GM12878 (cell line): ENCODE measurements around the gene CRTC2. TPM values are rescaled to one million over a fixed set of nuclear protein-coding genes. Genes with fewer than 3 reads are reported as not detected.
A peak's percentile ranks its signal among the peaks of the same experiment; 100 is the strongest.

Experiments
- ATAC-seq: fragments of 200-7000 bp; cut with Tn5 transposase; 3 replicates; pipeline ENCODE4 v1.9.1; 2020; ENCODE audit warnings: mild to moderate bottlenecking, moderate library complexity
- BruUV-seq: library from RNA; stranded (reverse); fragments of 400-500 nt; replicated peaks from 2 replicates; lab custom pipeline; 2021; lab: Mats Ljungman, UMichigan
- CTCF ChIA-PET: fragments of 300-600 bp; sonication (Branson Sonifier 250); formaldehyde crosslinking; extraction: SDS; loops from one replicate; lab custom pipeline; 2021; ENCODE audit warnings: inconsistent platforms; lab: Yijun Ruan, JAX
- POLR2A ChIA-PET: fragments of 350-600 bp; formaldehyde crosslinking; extraction: SDS; loops from one replicate; lab custom pipeline; 2021; ENCODE audit warnings: inconsistent platforms; lab: Charles Lee
- RAD21 ChIA-PET: fragments of 300-600 bp; sonication (Branson Sonifier 250); formaldehyde crosslinking; loops from one replicate; lab custom pipeline; 2023; ENCODE audit warnings: antibody characterized with exemption; ENCODE audit not compliant: unreplicated experiment; lab: Charles Lee
- SMC1A ChIA-PET: fragments of 300-600 bp; sonication (Branson Sonifier 250); formaldehyde crosslinking; loops from one replicate; lab custom pipeline; 2023; ENCODE audit not compliant: unreplicated experiment, uncharacterized antibody; lab: Charles Lee
- DNase-seq: peaks from one replicate; pipeline ENCODE4 v3.0.0-alpha.2; 2011; ENCODE audit warnings: low read depth, low spot score
- FAIRE-seq: peaks from 3 replicates; lab custom pipeline; 2011; peaks lifted over from hg19 to GRCh38; lab: Jason Lieb, UNC
- H2AFZ ChIP-seq: 2 replicates; pipeline ENCODE4 v1.6.0; 2011; ENCODE audit warnings: low read depth, low read length, control low read depth; ENCODE audit not compliant: control insufficient read depth
- H3K27ac ChIP-seq: 2 replicates; pipeline ENCODE4 v1.5.1; 2011; ENCODE audit warnings: control low read depth; ENCODE audit not compliant: control insufficient read depth, insufficient read depth
- H3K27me3 ChIP-seq, 2 experiments: replicated peaks in 1 of 2; 2 replicates each; pipeline versions ENCODE4 v1.6.0 to v1.6.1; 2011; ENCODE audit warnings: low read length in 1 of 2; ENCODE audit not compliant: control insufficient read depth in 2 of 2, insufficient read depth in 2 of 2
- H3K36me3 ChIP-seq, 2 experiments: 2 replicates each; pipeline ENCODE4 v1.5.1; 2011; ENCODE audit warnings: low read length in 1 of 2; ENCODE audit not compliant: control insufficient read depth in 2 of 2, insufficient read depth in 2 of 2
- H3K4me1 ChIP-seq: 2 replicates; pipeline ENCODE4 v1.6.1; 2011; ENCODE audit warnings: mild to moderate bottlenecking, low read length, moderate library complexity, mixed read lengths; ENCODE audit not compliant: control insufficient read depth, insufficient read depth
- H3K4me2 ChIP-seq: 2 replicates; pipeline ENCODE4 v1.6.0; 2011; ENCODE audit warnings: control low read depth; ENCODE audit not compliant: control insufficient read depth, insufficient read depth
- H3K4me3 ChIP-seq: fragments of 200-600 bp; sonication (generic); 2 replicates; pipeline ENCODE4 v1.5.1; 2016
- H3K79me2 ChIP-seq: 2 replicates; pipeline ENCODE4 v1.6.0; 2011; ENCODE audit warnings: low read length; ENCODE audit not compliant: control insufficient read depth, insufficient read depth
- H3K9ac ChIP-seq: 2 replicates; pipeline ENCODE4 v1.8.0; 2011; ENCODE audit warnings: low read length, control low read depth, mixed read lengths; ENCODE audit not compliant: control insufficient read depth, insufficient read depth
- H3K9me3 ChIP-seq: replicated peaks from 3 replicates; pipeline ENCODE4 v1.5.1; 2011; ENCODE audit warnings: mild to moderate bottlenecking, low read length; ENCODE audit not compliant: control insufficient read depth, insufficient read depth
- H4K20me1 ChIP-seq: 2 replicates; pipeline ENCODE4 v1.6.0; 2011; ENCODE audit not compliant: control insufficient read depth, insufficient read depth
- POLR2A ChIP-seq: IDR thresholded peaks from 2 replicates; pipeline ENCODE4 v1.6.1; 2011; ENCODE audit warnings: low read depth, mild to moderate bottlenecking, low read length
- ZNF207 ChIP-seq: fragments of 450-650 bp; IDR thresholded peaks from 2 replicates; pipeline ENCODE4 v1.6.1; 2014; ENCODE audit warnings: antibody characterized with exemption, mild to moderate bottlenecking, borderline replicate concordance
- WGBS: methylation state at CpG from one replicate; pipeline ENCODE4 v1.1.6; 2016; ENCODE audit warnings: low lambda C conversion rate; ENCODE audit not compliant: insufficient replicate concordance, insufficient coverage; ENCODE audit errors: missing lambda C conversion rate; 5-methylcytosine and 5-hydroxymethylcytosine counted together
- in situ Hi-C: fragments of 300-500 bp; cut with MboI; formaldehyde crosslinking; loops from 9 replicates; pipeline ENCODE4 v1.14.3; 2018; ENCODE audit warnings: mixed read lengths
- intact Hi-C: fragments of 100-400 bp; cut with micrococcal nuclease; formaldehyde crosslinking; loops from one replicate; pipeline ENCODE4 v1.14.2; 2022; ENCODE audit not compliant: unreplicated experiment
- polyA plus RNA-seq, 11 experiments: library from polyadenylated mRNA; depleted of rRNA in 4 of 11; unstranded in 6 of 11; stranded (reverse) in 5 of 11; fragments of >200 nt; fragmentation: Nextera tagmentation in 4 of 11; fragmentation: Illumina TruSeq in 1 of 11; extraction: Ambion mirVana in 4 of 11; extraction: Trizol in 1 of 11; gene quantifications; 1 replicate in 1 of 11; 2 replicates in 10 of 11; pipeline versions ENCODE4 v1.2.1 to v1.2.3, GENCODE V29; 2011 to 2016; ENCODE audit warnings: inconsistent platforms in 2 of 11, missing spikeins in 2 of 11, low read depth in 1 of 11
- total RNA-seq, 4 experiments: library from RNA; depleted of rRNA in 3 of 4; stranded (reverse); fragments of >200 nt in 3 of 4; fragmentation: Illumina TruSeq in 1 of 4; extraction: Trizol in 1 of 4; gene quantifications; 2 replicates each; pipeline versions ENCODE4 v1.2.1 to v1.2.3, GENCODE V29; 2013 to 2021

Gene CRTC2
- total and polyA plus RNA-seq, 10 of the 15 experiments (the other 5 are each of a cell fraction or from before 2014, with no cell fraction given) = 5.1 to 57.9 (median 32.7) TPM

DNA sequence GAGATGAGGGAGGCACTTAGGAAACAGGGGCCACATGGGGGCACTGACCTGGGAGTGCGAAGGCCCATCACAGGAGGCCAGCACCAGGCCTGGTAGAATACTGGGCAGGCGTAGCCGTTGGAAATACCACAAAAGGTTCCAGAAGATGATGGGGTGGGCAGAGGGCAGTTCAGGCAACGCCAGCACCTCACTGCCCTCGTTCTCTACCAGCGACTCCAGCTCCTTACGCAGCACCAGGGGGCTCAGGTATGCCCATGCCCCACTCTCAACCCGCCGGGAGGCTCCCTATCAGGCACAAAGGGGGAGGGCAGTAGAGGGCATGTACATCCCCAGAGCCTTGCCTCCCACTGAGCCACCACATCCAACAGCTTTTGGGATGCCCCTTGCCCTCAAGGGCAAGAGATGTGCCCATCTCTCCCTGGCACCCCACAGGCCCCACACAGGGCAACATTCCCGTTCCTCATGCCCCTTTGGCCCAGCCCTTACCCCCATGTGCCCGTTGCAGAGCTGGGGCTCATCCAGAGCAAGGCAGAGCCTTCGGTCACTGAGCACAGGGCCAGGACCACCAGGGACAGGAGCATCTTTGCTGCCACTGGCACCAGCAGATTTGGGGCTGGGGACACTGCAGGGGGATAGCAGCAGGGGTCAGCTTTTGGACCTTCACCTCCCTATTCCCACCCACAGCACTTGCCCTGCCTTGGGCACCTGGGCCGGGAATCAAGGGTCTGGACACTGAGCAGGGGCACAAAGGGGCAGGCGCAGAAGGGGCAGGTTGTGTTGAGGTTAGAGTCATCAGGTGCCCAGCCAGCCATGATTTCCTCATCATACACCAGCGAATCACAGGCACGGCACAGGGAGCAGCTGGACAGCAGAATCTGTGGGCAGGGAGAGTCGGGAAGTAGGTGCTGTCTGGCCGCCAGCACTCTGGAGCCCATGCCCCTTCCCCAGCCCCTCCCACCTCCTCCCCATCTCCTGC, 26.0 kb downstream of the CRTC2 start:
- H3K4me1 ChIP-seq = peaks cover 18% of the 10 kb centered on the region
- peaks cover 17 to 23% of the 10 kb centered on the region in 2 experiments; a peak in 3 of 4 replicates for H3K36me3 ChIP-seq
- no TSS peak for BruUV-seq
- FAIRE-seq (no peak), DNase-seq (no peak)
- SMC1A ChIA-PET = no interaction called here
- no peak overlapping the region for H3K27ac ChIP-seq
- POLR2A ChIA-PET = no interaction called here
- 98% methylated on average over 16 of the region's 18 CpGs for WGBS
- H4K20me1 ChIP-seq = no peaks in the 10 kb centered on the region
- H3K4me2 ChIP-seq = no peak overlapping the region
- H3K27me3 ChIP-seq = no peaks in the 10 kb centered on the region
- CTCF ChIA-PET = no interaction called here
- no peak overlapping the region for H3K4me3 ChIP-seq
- H3K9me3 ChIP-seq = no peaks in the 10 kb centered on the region
- RAD21 ChIA-PET = no interaction called here
- TF ChIP-seq POLR2A = peak; percentile 41; the same call in 1 of the 2 replicates
- TF ChIP-seq ZNF207 = no peak
- TF ChIP-seq, all 136 proteins: peak for 1
- in situ Hi-C loops = no loop called here
- ATAC-seq = no peak
- Histone ChIP-seq H3K79me2 (no peaks in the 10 kb centered on the region), H3K9ac (no peak overlapping the region), H2AFZ (no peak overlapping the region)
- intact Hi-C loops = no loop called here
